Femur (tissue), 1 donor: ENCODE results near the gene RPH3AL.
"Not testable (repeated sequence)": the region's sequence is repeated elsewhere in the genome, so short reads cannot be mapped to it uniquely, and the experiment has no call there.

Source experiments
- DNase-seq: peaks from one replicate; pipeline ENCODE4 v3.0.0-alpha.2; 2017

Gene RPH3AL

DNA sequence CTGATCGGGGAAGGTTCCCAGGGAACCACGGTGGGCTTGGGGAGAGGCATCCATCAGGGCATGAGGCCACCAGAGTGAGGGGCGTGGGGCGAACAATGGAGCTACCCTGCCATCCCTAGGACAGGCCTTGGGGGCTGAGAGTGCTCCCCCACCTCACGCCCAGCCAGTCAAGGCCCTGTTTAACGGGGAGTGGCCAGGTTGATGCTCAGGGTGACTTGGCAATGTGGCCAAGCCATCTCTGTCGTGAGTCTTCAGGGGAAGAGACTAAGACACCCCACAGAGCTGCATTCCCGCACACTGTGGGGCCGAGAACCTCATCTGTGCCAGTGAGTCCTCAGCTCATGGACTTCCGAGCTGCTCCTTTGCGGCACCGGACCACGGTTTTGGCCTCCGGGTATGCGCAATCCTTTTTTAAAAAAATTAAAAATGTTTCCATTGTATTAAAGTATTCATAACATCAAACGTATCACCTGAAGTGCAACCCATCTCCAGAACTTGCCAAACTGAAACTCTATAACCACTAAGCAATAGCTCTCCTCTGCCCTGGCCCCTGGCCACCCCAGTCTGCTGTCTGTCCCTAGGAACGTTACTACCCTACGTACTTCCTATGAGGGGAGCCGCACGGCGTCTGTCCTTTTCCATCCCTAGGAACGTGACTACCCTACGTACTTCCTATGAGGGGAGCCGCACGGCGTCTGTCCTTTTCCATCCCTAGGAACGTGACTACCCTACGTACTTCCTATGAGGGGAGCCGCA lies 99.3 kb downstream of the RPH3AL start:
- no peak for DNase-seq

DNA sequence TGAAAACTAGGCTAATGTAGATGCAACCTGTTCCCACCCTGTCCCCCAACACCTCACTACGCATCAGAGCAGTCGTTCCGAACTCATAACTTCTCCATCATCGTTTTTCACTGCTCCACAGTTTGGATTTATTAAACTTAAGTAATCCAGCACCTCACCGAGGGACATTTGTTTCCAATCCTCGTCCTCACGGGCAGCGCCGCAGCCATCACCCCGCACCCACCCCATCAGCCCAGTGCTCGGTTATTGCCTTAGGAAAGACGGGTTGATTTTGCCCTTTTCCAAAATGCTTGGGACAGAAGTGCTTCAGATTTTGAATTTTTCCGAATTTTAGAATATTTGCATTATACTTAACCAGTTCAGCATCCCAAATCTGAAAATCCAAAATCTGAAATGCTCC lies 100.2 kb downstream of the RPH3AL start:
- DNase-seq = no peak

DNA sequence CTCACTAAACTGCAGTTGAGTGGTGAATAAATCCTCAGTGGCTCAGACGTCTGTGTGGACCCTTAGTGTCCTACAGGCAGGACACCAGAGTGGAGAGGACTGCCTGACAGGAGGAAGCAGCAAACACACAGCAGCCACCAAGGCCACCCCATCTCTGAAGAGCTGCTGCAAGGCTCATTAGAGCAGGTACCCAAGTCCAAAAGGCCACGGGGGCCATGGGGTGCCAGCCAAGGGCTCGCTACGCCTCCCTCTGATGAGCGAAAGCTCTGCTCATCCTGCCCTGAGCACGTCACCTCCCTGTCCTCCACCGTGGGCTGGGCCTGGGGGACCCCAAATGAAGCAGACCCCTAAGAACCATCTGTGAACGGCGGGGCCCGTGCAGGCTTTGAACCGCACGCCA lies 101.1 kb downstream of the RPH3AL start:
- no peak for DNase-seq

DNA sequence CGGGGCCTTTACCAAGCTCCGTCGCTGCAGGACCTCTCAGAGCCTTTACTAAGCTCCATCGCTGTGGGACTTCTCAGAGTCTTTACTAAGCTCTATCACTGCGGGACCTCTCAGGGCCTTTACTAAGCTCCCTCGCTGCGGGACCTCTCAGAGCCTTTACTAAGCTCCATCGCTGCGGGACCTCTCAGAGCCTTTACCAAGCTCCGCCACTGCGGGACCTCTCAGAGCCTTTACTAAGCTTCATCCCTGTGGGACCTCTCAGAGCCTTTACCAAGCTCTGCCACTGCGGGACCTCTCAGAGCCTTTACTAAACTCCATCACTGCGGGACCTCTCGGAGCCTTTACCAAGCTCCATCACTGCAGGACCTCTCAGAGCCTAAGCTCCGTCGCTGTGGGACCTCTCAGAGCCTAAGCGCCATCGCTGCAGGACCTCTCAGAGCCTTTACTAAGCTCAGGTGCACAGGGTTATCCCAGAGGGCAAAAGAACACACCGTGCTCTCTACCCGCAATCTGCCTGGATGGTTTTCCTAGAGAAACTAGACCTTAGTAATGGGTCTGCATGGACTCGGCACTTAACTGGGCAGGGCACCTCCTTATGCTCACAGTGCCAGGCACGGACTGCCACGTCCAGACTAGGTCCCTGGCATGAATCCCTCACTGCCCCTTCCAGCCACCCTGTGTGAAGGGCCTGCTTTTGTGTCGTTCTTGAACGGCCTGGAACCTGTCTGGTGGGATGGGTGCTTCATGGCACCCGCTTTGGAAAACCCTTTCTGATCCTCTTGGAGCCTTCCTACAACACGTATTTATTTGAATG lies 101.9 kb downstream of the RPH3AL start:
- DNase-seq = no peak

DNA sequence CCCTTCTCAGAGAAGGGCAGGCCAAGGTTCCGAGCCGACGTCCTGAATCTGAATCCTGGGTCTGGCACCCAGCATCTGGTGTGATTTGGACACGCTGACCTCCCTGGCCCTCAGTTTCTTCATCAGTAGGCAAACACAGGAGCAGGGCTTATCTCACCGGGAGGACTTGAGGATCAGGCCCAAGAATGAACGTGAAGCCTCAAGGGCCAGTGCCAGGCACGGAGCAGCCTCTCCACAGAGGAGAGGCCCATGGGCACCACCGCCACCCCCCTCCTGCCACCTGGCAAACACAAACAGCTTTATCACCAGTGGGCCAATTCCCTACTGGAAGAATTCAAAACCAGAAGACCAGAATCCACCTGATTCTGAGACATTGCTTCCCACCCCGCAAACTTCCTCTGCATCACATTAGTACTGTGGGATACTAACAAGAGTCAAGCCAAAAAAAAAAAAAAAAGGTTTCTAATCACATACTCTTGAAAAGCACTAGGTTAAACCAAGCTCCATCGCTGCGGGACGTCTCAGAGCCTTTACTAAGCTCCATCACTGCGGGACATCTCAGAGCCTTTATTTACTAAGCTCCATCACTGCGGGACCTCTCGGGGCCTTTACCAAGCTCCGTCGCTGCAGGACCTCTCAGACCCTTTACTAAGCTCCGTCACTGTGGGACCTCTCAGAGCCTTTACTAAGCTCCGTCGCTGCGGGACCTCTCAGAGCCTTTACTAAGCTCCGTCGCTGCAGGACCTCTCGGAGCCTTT lies 103.2 kb downstream of the RPH3AL start:
- DNase-seq = no peak

DNA sequence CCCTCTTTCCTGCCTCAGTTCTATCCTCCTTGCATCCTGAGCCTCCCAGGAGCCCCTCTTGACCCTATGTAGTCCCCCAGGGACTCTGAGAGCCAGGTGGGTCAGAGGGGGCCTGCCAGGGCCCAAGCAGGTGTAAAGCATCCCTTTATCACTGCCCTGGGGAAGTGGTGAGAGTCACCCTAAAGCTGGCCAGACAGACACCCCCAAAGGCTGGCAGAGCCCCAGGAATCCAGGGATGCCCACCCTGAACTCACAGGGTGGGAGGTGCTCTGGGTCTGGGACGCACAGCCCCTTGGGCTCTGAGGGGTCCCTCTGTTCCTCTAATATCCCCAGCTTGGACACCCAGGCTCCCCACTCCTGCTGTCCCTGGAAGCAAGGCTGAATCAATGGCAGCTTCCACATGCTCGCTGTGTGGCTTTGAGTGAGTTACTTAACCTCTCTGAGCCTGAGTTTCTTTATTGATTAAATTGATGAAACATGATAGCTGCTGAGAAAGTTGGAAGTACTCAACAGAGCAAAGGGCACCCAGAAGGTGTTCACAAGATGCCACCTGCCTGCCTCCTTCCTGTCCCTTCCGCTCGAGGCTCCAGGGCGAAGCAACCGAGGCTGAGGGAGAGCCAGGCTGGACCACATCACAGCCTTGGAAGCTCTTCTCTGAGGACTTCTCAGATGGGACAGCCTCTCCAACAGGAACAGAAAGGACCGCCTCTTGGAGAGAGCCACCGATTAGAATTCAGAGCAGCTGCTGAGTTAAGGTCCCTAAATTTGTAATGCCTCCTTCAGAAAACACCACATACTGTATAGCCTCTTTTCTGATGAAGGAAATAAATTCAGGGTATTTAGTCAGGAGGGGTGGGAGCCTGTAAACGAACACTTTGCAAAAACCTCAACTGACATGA lies 104.0 kb downstream of the RPH3AL start:
- DNase-seq = no peak

DNA sequence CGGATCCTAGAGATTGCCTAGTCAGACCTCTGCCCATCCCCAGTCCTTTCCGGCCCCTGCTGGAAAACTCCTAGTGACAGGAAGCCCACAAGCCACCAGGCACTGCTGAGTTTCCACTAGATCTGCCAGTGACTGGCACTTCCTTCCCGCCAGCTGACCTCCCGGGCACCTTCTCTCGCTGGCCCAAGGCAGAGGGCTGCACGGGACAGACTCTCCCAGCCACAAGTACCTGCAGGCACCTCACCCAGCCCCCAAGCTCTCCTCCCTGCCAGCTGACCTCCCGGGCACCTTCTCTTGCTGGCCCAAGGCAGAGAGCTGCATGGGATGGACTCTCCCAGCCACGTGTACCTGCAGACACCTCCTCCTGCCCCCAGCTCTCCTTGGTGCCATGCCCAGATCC lies 104.8 kb downstream of the RPH3AL start:
- DNase-seq = no peak

DNA sequence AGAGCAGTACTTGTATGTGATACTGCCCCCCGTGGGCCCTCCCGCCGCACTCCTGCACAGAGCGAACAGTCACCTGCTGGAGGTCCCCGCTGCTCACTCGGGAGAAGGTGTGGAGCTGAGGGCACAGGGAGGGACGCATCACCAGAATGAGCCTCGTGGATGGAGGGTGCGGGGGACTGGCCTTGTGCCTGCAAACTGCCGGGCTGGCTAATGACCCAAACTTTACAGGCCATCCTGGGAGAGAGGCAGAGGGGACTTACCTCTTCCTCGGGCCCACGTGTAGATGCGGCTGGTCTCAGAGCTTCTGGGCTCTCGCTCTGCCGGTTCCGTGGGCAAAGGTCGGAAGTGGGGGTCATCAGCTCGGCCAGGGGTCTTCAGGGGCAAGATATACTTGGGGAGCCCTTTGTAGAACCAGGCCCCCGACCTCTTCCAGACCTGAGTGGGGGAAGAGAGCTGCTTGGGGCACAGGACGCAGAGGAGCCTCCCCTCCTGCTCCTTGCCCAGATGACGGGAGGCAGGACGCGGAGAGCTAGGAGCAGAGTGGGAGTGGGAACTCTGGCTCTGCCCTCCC lies 105.7 kb downstream of the RPH3AL start:
- DNase-seq = no peak

DNA sequence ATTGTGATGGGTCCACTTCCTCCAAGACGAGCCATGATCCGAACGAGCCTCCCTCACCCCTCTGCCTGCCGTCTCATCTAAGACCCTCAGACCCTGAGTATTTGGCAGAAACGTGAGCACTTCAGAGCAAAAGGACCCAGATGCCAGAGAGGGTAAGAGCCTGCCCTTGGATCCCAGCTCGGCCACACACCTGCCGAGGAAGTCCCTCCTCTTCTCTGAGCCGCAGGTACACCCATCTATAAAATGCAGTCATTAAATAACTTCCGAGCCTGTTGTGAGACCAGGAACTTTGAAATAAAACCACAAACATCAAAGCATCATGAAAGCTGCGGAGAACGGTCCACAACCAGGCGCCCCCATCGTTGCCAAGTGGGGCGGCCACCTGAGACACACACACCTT lies 106.4 kb downstream of the RPH3AL start:
- no peak for DNase-seq

DNA sequence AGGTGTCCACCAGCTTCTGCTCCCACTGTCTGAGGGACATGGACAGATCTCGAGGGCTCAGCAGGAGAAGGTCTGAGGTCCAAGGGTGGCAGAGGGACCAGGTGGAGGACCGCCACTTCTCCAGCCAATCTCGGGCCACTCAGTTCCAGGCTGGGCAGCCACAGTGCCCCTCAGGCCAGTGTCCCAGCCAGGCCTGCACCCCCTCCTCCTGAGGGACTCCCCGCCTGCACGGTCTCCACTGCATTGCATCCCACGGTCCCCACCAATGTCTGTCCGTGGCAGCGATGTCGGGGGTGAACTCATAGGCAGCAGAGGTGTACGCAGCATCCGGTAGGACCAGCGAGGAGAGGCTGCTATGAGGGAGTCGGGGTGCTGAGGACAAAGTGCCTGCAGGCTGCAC lies 107.0 kb downstream of the RPH3AL start:
- no peak for DNase-seq

DNA sequence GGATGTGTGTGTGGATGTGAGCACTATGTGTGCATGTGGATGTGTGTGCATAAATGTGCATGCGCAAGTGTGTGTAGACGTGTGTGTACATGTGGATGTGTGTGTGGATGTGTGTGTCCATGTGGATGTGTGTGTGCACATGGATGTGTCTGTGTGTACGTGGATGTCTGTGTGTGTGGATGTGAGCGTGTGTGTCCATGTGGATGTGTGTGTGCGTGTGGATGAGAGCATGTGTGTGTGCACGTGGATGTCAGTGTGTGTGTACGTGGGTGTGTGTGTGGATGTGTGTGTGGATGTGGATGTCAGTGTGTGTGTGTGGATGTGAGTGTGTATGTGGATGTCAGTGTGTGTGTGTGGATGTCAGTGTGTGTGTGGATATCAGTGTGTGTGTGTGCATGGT lies 107.6 kb downstream of the RPH3AL start:
- no peak for DNase-seq

DNA sequence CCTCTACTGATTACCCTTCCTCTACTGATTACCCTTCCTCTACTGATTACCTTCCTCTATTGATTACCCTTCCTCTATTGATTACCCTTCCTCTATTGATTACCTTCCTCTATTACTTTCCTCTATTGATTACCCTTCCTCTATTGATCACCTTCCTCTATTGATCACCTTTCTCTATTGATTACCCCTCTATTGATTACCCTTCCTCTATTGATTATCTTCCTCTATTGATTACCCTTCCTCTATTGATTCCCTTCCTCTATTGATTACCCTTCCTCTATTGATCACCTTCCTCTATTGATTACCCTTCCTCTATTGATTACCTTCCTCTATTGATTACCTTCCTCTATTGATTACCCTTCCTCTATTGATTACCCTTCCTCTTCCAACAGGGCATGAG lies 108.7 kb downstream of the RPH3AL start:
- not testable (repeated sequence) for DNase-seq

DNA sequence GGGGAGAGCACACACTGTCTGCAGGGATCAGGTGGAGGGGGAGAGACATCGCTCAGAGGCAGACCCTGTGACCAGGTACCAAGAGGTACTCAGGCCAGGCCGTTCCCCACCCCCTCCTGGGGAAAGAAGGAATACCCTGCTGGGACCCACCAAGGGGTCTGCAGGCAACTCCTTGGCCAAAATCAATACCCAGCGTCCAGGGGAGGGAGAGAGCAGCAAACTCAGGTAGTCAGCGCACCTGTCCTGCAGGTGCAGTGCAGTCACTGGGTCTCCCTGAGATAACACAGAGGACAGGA lies 113.7 kb downstream of the RPH3AL start:
- DNase-seq = no peak

DNA sequence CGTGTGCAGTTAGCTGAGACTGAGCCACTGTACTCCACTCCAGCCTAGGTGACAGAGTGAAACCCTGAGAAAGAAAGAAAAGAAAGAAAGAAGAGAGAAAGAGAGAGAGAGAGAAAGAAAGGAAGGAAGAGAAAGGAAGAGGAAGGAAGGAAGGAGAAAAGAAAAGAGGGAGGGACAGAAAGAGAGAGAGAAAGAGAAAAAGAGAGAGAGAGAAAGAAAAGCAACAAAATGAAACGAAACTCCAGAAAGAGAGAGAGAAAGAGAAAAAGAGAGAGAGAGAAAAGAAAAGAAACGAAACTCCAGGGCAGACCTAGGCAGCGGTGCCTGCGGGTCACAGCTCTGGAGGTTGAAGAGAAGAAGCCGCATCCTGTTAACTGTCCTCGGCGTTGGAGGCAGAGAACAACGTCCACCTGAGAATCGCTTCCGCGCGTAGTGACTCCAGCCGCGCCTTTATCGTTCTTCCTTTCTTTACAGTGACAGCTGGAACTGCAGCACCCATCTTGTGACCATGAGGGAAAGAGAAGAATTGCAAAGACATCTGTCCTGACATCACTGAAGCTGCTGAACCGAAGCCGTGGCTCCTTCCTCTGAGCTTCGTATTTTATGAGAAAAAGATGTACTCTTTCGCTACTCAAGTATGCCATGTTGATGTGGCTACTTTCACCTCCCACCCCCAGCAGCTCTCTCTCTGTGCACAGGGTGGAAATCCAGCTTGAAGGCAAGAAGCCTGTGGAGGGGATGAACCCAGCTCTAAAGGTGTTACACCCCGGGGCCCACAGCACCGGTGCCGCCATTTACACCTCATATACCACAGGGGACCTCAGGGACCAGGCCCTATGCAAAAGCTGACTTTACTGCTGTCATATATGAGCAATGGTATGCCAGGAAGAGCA lies 114.3 kb downstream of the RPH3AL start:
- no peak for DNase-seq

DNA sequence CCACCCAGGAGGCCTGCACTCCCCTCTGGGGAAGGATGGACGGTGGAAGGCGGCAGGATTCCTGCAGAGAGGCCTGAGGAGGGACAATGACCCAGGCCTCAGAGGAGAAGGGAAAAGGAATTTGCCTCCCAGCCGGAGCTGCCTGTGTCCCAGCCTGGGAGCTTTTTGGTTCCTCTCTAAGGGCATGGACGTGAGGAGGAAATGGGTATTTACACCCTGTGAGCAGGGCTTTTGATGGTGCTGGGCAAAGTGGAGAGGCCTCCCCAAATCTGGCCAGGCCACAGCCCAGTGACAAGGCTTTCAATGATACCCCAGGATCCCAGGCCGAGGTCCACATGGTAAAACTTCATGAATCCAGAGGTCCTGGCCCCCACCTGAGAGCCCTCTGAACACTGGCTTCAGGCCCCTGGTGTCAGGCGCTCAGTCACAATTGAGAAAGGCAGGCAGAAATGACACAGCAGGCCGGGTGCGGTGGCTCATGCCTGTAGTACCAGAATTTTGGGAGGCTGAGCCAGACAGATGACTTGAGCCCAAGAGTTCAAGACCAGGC lies 115.1 kb downstream of the RPH3AL start:
- DNase-seq = no peak

DNA sequence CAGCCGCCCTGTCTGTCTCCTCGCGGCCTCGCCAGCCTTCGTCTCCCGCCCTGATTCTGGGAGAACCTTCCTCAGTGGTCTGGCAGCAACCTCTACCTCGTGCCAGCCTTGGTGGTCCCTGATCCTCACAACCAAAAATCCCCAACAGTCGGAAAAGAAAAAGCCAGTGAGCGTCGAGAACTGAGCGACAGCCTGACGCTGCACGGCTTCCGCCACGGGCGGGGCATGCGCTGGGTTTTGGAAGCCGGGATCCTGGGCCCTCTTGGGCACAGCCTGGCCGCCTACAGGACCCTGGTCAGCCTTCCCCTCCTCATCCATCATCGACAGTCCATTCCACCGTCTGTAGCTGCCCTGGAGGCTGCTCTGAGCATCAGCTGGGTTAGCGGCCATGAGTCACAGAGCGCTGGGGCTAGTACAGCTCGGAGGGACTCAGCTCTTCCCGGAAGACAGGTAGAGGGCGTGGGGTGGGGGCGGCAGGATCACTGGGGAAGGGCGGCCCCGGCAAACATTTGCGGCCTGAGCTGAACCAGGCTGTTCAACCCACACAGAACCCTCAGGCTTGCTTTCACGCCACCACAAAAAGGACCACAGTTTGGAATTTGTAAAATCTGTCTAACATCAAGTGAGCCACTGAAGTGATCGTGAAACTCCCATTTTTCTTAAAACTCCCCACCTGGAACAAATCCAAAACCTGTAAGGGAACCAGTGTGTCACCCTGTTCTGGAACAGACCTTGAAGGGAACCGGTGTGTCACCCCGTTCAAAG lies 115.8 kb downstream of the RPH3AL start:
- no peak for DNase-seq

DNA sequence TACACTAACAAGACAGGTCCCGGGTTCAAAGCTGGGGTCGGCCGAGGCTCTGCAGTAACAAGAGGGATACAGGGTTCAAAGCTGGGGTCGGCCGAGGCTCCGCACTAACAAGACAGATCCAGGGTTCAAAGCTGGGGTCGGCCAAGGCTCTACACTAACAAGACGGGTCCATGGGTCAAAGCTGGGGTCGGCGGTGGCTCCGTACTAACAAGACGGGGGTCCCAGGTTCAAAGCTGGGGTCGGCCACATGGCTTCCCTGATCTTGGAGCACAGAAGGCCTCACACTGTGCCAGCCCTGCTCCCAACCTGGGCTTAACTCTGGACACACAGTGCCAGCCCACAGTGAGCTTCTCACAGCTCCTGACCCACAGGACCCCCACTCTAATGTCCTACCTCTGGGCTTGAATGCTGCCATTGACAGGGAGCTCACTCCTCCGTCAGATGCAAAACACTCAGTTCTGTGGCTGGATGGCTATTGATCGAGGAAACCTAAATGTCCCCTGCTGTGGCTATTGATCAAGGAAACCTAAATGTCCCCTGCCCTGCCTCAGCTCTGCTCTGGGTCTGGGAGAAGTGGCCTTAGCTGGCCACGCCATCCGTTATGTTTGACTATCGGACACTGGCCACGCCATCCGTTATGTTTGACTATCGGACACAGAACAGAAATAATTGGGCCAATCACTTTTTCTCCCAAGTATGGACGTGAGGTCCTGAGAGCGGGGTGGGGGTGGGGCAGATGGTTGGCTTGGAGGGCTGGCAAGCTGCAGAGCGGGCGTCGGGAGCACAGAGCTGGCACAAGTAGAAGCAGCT lies 116.6 kb downstream of the RPH3AL start:
- no peak for DNase-seq

DNA sequence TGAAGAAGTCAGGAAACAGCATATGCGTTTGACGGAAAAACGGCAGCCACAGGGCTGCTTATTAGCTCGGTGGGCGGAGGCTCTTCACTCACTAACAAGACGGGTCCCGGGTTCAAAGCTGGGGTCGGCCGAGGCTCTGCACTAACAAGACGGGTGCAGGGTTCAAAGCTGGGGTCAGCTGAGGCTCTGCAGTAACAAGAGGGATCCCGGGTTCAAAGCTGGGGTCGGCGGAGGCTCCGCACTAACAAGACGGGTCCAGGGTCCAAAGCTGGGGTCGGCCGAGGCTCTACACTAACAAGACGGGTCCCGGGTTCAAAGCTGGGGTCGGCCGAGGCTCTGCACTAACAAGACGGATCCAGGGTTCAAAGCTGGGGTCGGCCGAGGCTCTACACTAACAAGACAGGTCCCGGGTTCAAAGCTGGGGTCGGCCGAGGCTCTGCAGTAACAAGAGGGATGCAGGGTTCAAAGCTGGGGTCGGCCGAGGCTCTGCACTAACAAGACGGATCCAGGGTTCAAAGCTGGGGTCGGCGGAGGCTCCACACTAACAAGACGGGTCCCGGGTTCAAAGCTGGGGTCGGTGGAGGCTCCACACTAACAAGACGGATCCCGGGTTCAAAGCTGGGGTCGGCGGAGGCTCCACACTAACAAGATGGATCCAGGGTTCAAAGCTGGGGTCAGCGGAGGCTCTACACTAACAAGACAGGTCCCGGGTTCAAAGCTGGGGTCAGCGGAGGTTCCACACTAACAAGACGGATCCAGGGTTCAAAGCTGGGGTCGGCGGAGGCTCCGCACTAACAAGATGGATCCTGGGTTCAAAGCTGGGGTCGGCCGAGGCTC lies 117.4 kb downstream of the RPH3AL start:
- not testable (repeated sequence) for DNase-seq
